K562 (cell line): ENCODE data around the gene SPTBN4. TPM values are rescaled to one million over a fixed set of nuclear protein-coding genes. Genes with fewer than 3 reads are reported as not detected.

Experiments
- CEBPG ChIP-seq, 3 experiments: fragments of 200-800 bp in 1 of 3; sonication (Bioruptor generic) in 1 of 3; sonication (generic) in 1 of 3; formaldehyde crosslinking in 1 of 3; IDR thresholded peaks in 2 of 3; conservative IDR thresholded peaks in 1 of 3; 2 replicates each; pipeline versions ENCODE4 v1.6.1 to v1.8.0; 2016 to 2022; ENCODE audit warnings: missing compliant biosample characterization in 2 of 3, missing genetic modification characterization in 2 of 3, mild to moderate bottlenecking in 1 of 3, missing genetic modification reagents in 1 of 3
- CHD2 ChIP-seq: IDR thresholded peaks from 2 replicates; pipeline ENCODE4 v1.6.1; 2011; ENCODE audit warnings: low read depth, low read length
- CXXC5 ChIP-seq: fragments of 250-450 bp; sonication (Bioruptor Pico); IDR thresholded peaks from 2 replicates; pipeline ENCODE4 v1.8.0; 2022; ENCODE audit warnings: inconsistent platforms, mild to moderate bottlenecking, moderate library complexity
- DACH1 ChIP-seq: fragments of 450-650 bp; IDR thresholded peaks from 2 replicates; pipeline ENCODE4 v1.6.1; 2018; ENCODE audit not compliant: partially characterized antibody
- GABPB2 ChIP-seq: fragments of 250-450 bp; sonication (Bioruptor Pico); conservative IDR thresholded peaks from 2 replicates; pipeline ENCODE4 v1.5.1; 2021; ENCODE audit warnings: mild to moderate bottlenecking
- HCFC1 ChIP-seq: IDR thresholded peaks from 2 replicates; pipeline ENCODE4 v1.6.1; 2012; ENCODE audit warnings: low read depth, low read length, improper control_type of control experiment
- KLF16 ChIP-seq: IDR thresholded peaks from 2 replicates; pipeline ENCODE4 v1.6.1; 2016; ENCODE audit warnings: antibody characterized with exemption
- MCM7 ChIP-seq, 2 experiments: fragments of 450-650 bp; IDR thresholded peaks; 2 replicates each; pipeline ENCODE4 v1.6.1; 2016 to 2018
- MTA2 ChIP-seq: fragments of 450-650 bp; IDR thresholded peaks from 2 replicates; pipeline ENCODE4 v1.6.1; 2016; ENCODE audit warnings: low read depth
- MTF1 ChIP-seq: fragments of 250-450 bp; sonication (Bioruptor Pico); IDR thresholded peaks from 2 replicates; pipeline ENCODE4 v1.9.0; 2021; ENCODE audit warnings: moderate library complexity, mild to moderate bottlenecking, inconsistent platforms, borderline replicate concordance
- PHB ChIP-seq: fragments of 250-450 bp; sonication (Bioruptor Pico); IDR thresholded peaks from 2 replicates; pipeline ENCODE4 v1.5.0; 2021
- POU5F1 ChIP-seq: fragments of 150-350 bp; IDR thresholded peaks from 2 replicates; pipeline ENCODE4 v1.6.1; 2014; ENCODE audit warnings: borderline replicate concordance, low read length, low read depth, mild to moderate bottlenecking; ENCODE audit not compliant: partially characterized antibody
- RHOXF2B ChIP-seq: fragments of 250-450 bp; sonication (Bioruptor Pico); conservative IDR thresholded peaks from 2 replicates; pipeline ENCODE4 v1.5.1; 2021
- SIX5 ChIP-seq, 2 experiments: IDR thresholded peaks; 2 replicates each; pipeline ENCODE4 v1.6.1; 2011; ENCODE audit warnings: low read length in 2 of 2, borderline replicate concordance in 1 of 2, low read depth in 1 of 2, mild to moderate bottlenecking in 1 of 2, moderate library complexity in 1 of 2; ENCODE audit not compliant: insufficient read depth in 1 of 2
- SMAD3 ChIP-seq: fragments of 450-650 bp; formaldehyde crosslinking; conservative IDR thresholded peaks from 2 replicates; pipeline ENCODE4 v1.4.0; 2020; ENCODE audit warnings: mild to moderate bottlenecking
- SNIP1 ChIP-seq: fragments of 450-650 bp; IDR thresholded peaks from 2 replicates; pipeline ENCODE4 v1.7.1; 2017; ENCODE audit warnings: low read depth, mild to moderate bottlenecking
- SP2 ChIP-seq: IDR thresholded peaks from 2 replicates; pipeline ENCODE4 v1.6.1; 2011; ENCODE audit warnings: mild to moderate bottlenecking, low read depth, low read length, moderate library complexity; ENCODE audit not compliant: poor library complexity, severe bottlenecking; ENCODE audit errors: extremely low read depth
- SUPT5H ChIP-seq: fragments of 450-650 bp; IDR thresholded peaks from 2 replicates; pipeline ENCODE4 v1.6.1; 2016
- TCF7 ChIP-seq: sonication (generic); IDR thresholded peaks from 2 replicates; pipeline ENCODE4 v1.6.1; 2016; ENCODE audit warnings: antibody characterized with exemption, borderline replicate concordance
- THRA ChIP-seq: fragments of 450-650 bp; IDR thresholded peaks from 2 replicates; pipeline ENCODE4 v1.6.1; 2017; ENCODE audit warnings: mild to moderate bottlenecking, moderate library complexity
- XRCC3 ChIP-seq: fragments of 450-650 bp; IDR thresholded peaks from 2 replicates; pipeline ENCODE4 v1.6.1; 2017; ENCODE audit warnings: mild to moderate bottlenecking, moderate library complexity
- ZBTB7A ChIP-seq: IDR thresholded peaks from 2 replicates; pipeline ENCODE4 v1.6.1; 2011; ENCODE audit warnings: low read depth, mild to moderate bottlenecking, low read length, moderate library complexity, borderline replicate concordance; ENCODE audit not compliant: control insufficient read depth
- ZNF124 ChIP-seq: sonication (generic); formaldehyde crosslinking; IDR thresholded peaks from 2 replicates; pipeline ENCODE4 v1.8.1; 2022; ENCODE audit warnings: missing genetic modification reagents
- polyA plus RNA-seq, 8 experiments: library from polyadenylated mRNA; depleted of rRNA in 4 of 8; stranded (reverse) in 5 of 8; unstranded in 3 of 8; fragments of >200 nt; fragmentation: Nextera tagmentation in 2 of 8; fragmentation: Illumina TruSeq in 1 of 8; extraction: Ambion mirVana in 2 of 8; extraction: Trizol in 1 of 8; gene quantifications; 2 replicates each; pipeline versions ENCODE4 v1.2.1 to v1.2.3, GENCODE V29; 2011 to 2014; ENCODE audit warnings: inconsistent platforms in 1 of 8, missing spikeins in 1 of 8
- total RNA-seq, 7 experiments: library from RNA; depleted of rRNA in 6 of 7; stranded (reverse); fragments of >200 nt in 6 of 7; fragmentation: Illumina TruSeq in 2 of 7; extraction: Trizol in 2 of 7; gene quantifications; 2 replicates each; pipeline versions ENCODE4 v1.2.1 to v1.2.3, GENCODE V29; 2011 to 2021; ENCODE audit warnings: low replicate concordance in 1 of 7
- TF ChIP-seq, protein P1 (sequence below): fragments of 450-650 bp; IDR thresholded peaks from 2 replicates; pipeline ENCODE4 v1.6.1; 2016; ENCODE audit warnings: mild to moderate bottlenecking
- TF ChIP-seq, protein P2 (sequence below): sonication (generic); formaldehyde crosslinking; IDR thresholded peaks from 2 replicates; pipeline ENCODE4 v1.8.0; 2022; ENCODE audit warnings: missing genetic modification reagents, mild to moderate bottlenecking, borderline replicate concordance

Gene SPTBN4
- total and polyA plus RNA-seq, 9 of the 15 experiments (the other 6 are each of a cell fraction or from before 2014, with no cell fraction given), result 0.01 to 1.5 (median 0.86) TPM

GRCh38 chr19:40578442-40578908 is 111.7 kb downstream of the SPTBN4 start (continued):
- TF ChIP-seq THRA, result no peak
- no peak for TF ChIP-seq DACH1
- TF ChIP-seq GABPB2 (CRISPR knock-in tag), result no peak
- no peak for TF ChIP-seq MCM7 (IDR thresholded peaks at IDR 0.05)
- TF ChIP-seq, protein P1, sequence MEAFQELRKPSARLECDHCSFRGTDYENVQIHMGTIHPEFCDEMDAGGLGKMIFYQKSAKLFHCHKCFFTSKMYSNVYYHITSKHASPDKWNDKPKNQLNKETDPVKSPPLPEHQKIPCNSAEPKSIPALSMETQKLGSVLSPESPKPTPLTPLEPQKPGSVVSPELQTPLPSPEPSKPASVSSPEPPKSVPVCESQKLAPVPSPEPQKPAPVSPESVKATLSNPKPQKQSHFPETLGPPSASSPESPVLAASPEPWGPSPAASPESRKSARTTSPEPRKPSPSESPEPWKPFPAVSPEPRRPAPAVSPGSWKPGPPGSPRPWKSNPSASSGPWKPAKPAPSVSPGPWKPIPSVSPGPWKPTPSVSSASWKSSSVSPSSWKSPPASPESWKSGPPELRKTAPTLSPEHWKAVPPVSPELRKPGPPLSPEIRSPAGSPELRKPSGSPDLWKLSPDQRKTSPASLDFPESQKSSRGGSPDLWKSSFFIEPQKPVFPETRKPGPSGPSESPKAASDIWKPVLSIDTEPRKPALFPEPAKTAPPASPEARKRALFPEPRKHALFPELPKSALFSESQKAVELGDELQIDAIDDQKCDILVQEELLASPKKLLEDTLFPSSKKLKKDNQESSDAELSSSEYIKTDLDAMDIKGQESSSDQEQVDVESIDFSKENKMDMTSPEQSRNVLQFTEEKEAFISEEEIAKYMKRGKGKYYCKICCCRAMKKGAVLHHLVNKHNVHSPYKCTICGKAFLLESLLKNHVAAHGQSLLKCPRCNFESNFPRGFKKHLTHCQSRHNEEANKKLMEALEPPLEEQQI, result no peak
- no peak for TF ChIP-seq MTF1
- no peak for TF ChIP-seq RHOXF2B (CRISPR knock-in tag)
- TF ChIP-seq CXXC5 (CRISPR knock-in tag), result peak; percentile 69
- TF ChIP-seq TCF7, result no peak
- peak; percentile 58; the same call in 1 of the 2 replicates for TF ChIP-seq CHD2
- no peak for TF ChIP-seq SP2
- peak; percentile 99 for TF ChIP-seq HCFC1
- no peak for TF ChIP-seq POU5F1
- no peak for TF ChIP-seq SNIP1
- TF ChIP-seq SIX5 (IDR thresholded peaks at IDR 0.05; ENCODE audit: borderline replicate concordance in 1 of 2, insufficient read depth in 1 of 2, low read depth in 1 of 2, low read length in 2 of 2), result peak; percentile 94
- TF ChIP-seq SMAD3 (CRISPR knock-in tag), result no peak
- peak; percentile 26; the same call in 1 of the 2 replicates for TF ChIP-seq ZBTB7A
- 0 out of 2 replicates have a peak, but pooled peaks have one; percentile 30 for TF ChIP-seq PHB
- TF ChIP-seq SUPT5H, result no peak
- no peak for TF ChIP-seq MTA2
- TF ChIP-seq CEBPG (CRISPR knock-in tag; IDR thresholded peaks at IDR 0.05), result no peak
- TF ChIP-seq CEBPG (tag; conservative IDR thresholded peaks at IDR 0.05 in 1 of 2, IDR thresholded peaks at IDR 0.05 in 1 of 2), result no peak
- TF ChIP-seq, protein P2, sequence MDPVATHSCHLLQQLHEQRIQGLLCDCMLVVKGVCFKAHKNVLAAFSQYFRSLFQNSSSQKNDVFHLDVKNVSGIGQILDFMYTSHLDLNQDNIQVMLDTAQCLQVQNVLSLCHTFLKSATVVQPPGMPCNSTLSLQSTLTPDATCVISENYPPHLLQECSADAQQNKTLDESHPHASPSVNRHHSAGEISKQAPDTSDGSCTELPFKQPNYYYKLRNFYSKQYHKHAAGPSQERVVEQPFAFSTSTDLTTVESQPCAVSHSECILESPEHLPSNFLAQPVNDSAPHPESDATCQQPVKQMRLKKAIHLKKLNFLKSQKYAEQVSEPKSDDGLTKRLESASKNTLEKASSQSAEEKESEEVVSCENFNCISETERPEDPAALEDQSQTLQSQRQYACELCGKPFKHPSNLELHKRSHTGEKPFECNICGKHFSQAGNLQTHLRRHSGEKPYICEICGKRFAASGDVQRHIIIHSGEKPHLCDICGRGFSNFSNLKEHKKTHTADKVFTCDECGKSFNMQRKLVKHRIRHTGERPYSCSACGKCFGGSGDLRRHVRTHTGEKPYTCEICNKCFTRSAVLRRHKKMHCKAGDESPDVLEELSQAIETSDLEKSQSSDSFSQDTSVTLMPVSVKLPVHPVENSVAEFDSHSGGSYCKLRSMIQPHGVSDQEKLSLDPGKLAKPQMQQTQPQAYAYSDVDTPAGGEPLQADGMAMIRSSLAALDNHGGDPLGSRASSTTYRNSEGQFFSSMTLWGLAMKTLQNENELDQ (CRISPR knock-in tag), result no peak
- TF ChIP-seq KLF16, result no peak
- TF ChIP-seq ZNF124 (CRISPR knock-in tag), result no peak
- no peak for TF ChIP-seq XRCC3
